HepG2 (cell line): Measurements from ENCODE around the gene PEX3. TPM values are rescaled to one million over a fixed set of nuclear protein-coding genes. Genes with fewer than 3 reads are reported as not detected.

Experiments used
- ATAC-seq: fragments of 200-7000 bp; cut with Tn5 transposase; 3 replicates; pipeline ENCODE4 v1.9.1; 2020; ENCODE audit warnings: mild to moderate bottlenecking, moderate library complexity
- BruUV-seq: library from RNA; stranded (reverse); fragments of 400-500 nt; replicated peaks from 2 replicates; lab custom pipeline; 2021; lab: Mats Ljungman, UMichigan
- CTCF ChIA-PET: fragments of 300-600 bp; formaldehyde crosslinking; extraction: SDS; loops from one replicate; lab custom pipeline; 2021; ENCODE audit warnings: low total read pairs, inconsistent platforms, low intra/inter-chr PET ratio; lab: Yijun Ruan, JAX
- POLR2A ChIA-PET: fragments of 350-600 bp; sonication (Branson Sonifier 250); formaldehyde crosslinking; loops from one replicate; lab custom pipeline; 2020; ENCODE audit warnings: antibody characterized with exemption, inconsistent platforms; lab: Yijun Ruan, JAX
- DNase-seq: peaks from one replicate; pipeline ENCODE4 v3.0.0-alpha.2; 2015; ENCODE audit warnings: low spot score
- FAIRE-seq: peaks from 3 replicates; lab custom pipeline; 2011; peaks lifted over from hg19 to GRCh38; lab: Jason Lieb, UNC
- H2AFZ ChIP-seq: one replicate; pipeline ENCODE4 v1.6.1; 2011; ENCODE audit warnings: low read length, inconsistent platforms
- H3K27ac ChIP-seq: fragments of 300-600 bp; 3 replicates; pipeline ENCODE4 v1.8.0; 2011; ENCODE audit warnings: mixed run types, mild to moderate bottlenecking, mixed read lengths, low read length, inconsistent platforms; ENCODE audit not compliant: insufficient read depth; ENCODE audit errors: extremely low read length
- H3K27me3 ChIP-seq, 2 experiments: fragments of 200-600 bp in 1 of 2; 2 replicates in 1 of 2; 3 replicates in 1 of 2; pipeline versions ENCODE4 v1.6.0 to v1.8.0; 2011; ENCODE audit warnings: low read length in 2 of 2, mild to moderate bottlenecking in 2 of 2, moderate library complexity in 2 of 2, inconsistent platforms in 1 of 2; ENCODE audit not compliant: insufficient read depth in 2 of 2, control insufficient read depth in 1 of 2
- H3K36me3 ChIP-seq, 2 experiments: fragments of 200-600 bp in 1 of 2; replicated peaks in 1 of 2; 2 replicates in 1 of 2; 3 replicates in 1 of 2; pipeline versions ENCODE4 v1.5.1 to v1.8.0; 2011; ENCODE audit warnings: low read length in 2 of 2, inconsistent platforms in 1 of 2; ENCODE audit not compliant: insufficient read depth in 2 of 2, control insufficient read depth in 1 of 2
- H3K4me1 ChIP-seq: 2 replicates; pipeline ENCODE4 v1.5.1; 2012; ENCODE audit warnings: low read length, inconsistent platforms; ENCODE audit not compliant: insufficient read depth
- H3K4me2 ChIP-seq: 2 replicates; pipeline ENCODE4 v1.6.0; 2011; ENCODE audit warnings: low read depth, low read length, inconsistent platforms
- H3K4me3 ChIP-seq, 3 experiments: fragments of 200-600 bp in 1 of 3; sonication (generic), shearing (Covaris generic) in 1 of 3; replicated peaks in 1 of 3; 2 replicates each; pipeline ENCODE4 v1.5.1; 2011 to 2016; ENCODE audit warnings: low read length in 3 of 3, inconsistent platforms in 2 of 3, low read depth in 2 of 3, mild to moderate bottlenecking in 2 of 3, control low read depth in 1 of 3, mixed read lengths in 1 of 3; ENCODE audit not compliant: insufficient read depth in 1 of 3
- H3K79me2 ChIP-seq: one replicate; pipeline ENCODE4 v1.6.1; 2011; ENCODE audit warnings: low read length, inconsistent platforms; ENCODE audit not compliant: insufficient read depth
- H3K9ac ChIP-seq: 2 replicates; pipeline ENCODE4 v1.6.0; 2011; ENCODE audit warnings: mild to moderate bottlenecking, low read depth, low read length, inconsistent platforms; ENCODE audit not compliant: insufficient read depth
- H3K9me3 ChIP-seq: 2 replicates; pipeline ENCODE4 v1.5.1; 2012; ENCODE audit warnings: mild to moderate bottlenecking, low read length
- H4K20me1 ChIP-seq: 2 replicates; pipeline ENCODE4 v1.6.0; 2011; ENCODE audit warnings: inconsistent platforms, mild to moderate bottlenecking, low read length, moderate library complexity; ENCODE audit not compliant: insufficient read depth
- CEBPB ChIP-seq: IDR thresholded peaks from 2 replicates; pipeline ENCODE4 v1.6.1; 2011; ENCODE audit warnings: low read depth, low read length, improper control_type of control experiment, borderline replicate concordance
- CEBPG ChIP-seq: IDR thresholded peaks from 2 replicates; pipeline ENCODE4 v1.6.1; 2016
- CREB1 ChIP-seq, 2 experiments: fragments of 450-650 bp in 1 of 2; IDR thresholded peaks; 2 replicates each; pipeline ENCODE4 v1.6.1; 2016 to 2017; ENCODE audit warnings: control low read depth in 1 of 2, mild to moderate bottlenecking in 1 of 2, missing compliant biosample characterization in 1 of 2, missing genetic modification characterization in 1 of 2
- GATAD2A ChIP-seq: IDR thresholded peaks from 2 replicates; pipeline ENCODE4 v1.6.1; 2016
- ZNF143 ChIP-seq: sonication (generic); formaldehyde crosslinking; IDR thresholded peaks from 2 replicates; pipeline ENCODE4 v1.4.0; 2020; ENCODE audit warnings: missing genetic modification reagents
- ZNF7 ChIP-seq: IDR thresholded peaks from 2 replicates; pipeline ENCODE4 v1.6.1; 2016; ENCODE audit warnings: missing biosample characterization, missing genetic modification reagents
- ZNF746 ChIP-seq: sonication (generic); formaldehyde crosslinking; IDR thresholded peaks from 2 replicates; pipeline ENCODE4 v1.8.0; 2022; ENCODE audit warnings: mild to moderate bottlenecking, missing genetic modification reagents
- WGBS: methylation state at CpG from one replicate; pipeline ENCODE4 v1.1.6; 2017; ENCODE audit warnings: low lambda C conversion rate; 5-methylcytosine and 5-hydroxymethylcytosine counted together
- in situ Hi-C: cut with HindIII; loops from 2 replicates; pipeline ENCODE4 v1.10.0; 2017; ENCODE audit warnings: low pct_unique_long_range_greater_than_20kb; ENCODE audit not compliant: extremely low pct_ligation_motif_present
- intact Hi-C: fragments of 100-400 bp; cut with micrococcal nuclease; formaldehyde crosslinking; loops from one replicate; pipeline ENCODE4 v1.10.0; 2022; ENCODE audit not compliant: unreplicated experiment
- polyA plus RNA-seq, 8 experiments: library from polyadenylated mRNA; depleted of rRNA in 3 of 8; stranded (reverse) in 7 of 8; unstranded in 1 of 8; fragments of >200 nt; fragmentation: Illumina TruSeq in 4 of 8; extraction: Trizol in 4 of 8; gene quantifications; 2 replicates each; pipeline versions ENCODE4 v1.2.1 to v1.2.3, GENCODE V29; 2011 to 2016; ENCODE audit warnings: low read depth in 4 of 8, missing spikeins in 1 of 8, mixed read lengths in 1 of 8; ENCODE audit not compliant: insufficient read depth in 1 of 8
- total RNA-seq, 5 experiments: library from RNA; depleted of rRNA; stranded (reverse); fragments of >200 nt; fragmentation: Illumina TruSeq; extraction: Trizol; gene quantifications; 2 replicates each; pipeline ENCODE4 v1.2.3, GENCODE V29; 2016; ENCODE audit warnings: low read depth in 1 of 5
- TF ChIP-seq, protein P1 (sequence below): sonication (generic); formaldehyde crosslinking; IDR thresholded peaks from 2 replicates; pipeline ENCODE4 v1.4.0; 2020; ENCODE audit warnings: missing genetic modification reagents

Gene PEX3
- total and polyA plus RNA-seq, 2 of the 13 experiments (the other 11 are each of a cell fraction or from before 2014, with no cell fraction given), result 30.9 to 40.8 TPM

DNA sequence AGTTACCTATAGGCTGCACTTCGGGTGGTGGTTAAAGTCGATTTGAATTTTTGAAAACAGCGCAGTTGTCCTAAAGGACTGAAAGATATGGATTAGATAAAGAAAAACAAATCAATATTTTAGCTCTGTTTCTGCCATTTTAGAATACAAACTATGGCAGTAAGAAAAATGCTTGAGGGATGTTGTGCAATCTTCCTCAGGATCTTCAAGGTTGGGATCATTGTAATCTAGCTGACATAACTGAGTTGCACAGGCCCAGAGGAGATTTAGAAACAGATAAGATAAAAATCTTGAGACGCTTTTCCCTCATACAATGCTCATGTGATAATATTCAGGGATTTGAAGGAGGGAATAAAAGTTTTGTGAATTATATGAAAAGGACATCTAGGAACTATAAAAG is 926 bp downstream of the PEX3 start:
- CTCF ChIA-PET, result no interaction called here
- Histone ChIP-seq H3K9me3 (no peaks in the 10 kb centered on the region), H3K4me1 (peaks cover 35% of the 10 kb centered on the region), H3K4me3 (peak overlapping the region; percentile 73 to 96 (median 92)), H4K20me1 (no peaks in the 10 kb centered on the region), H2AFZ (peak overlapping the region; percentile 34), H3K27me3 (no peaks in the 10 kb centered on the region; a peak in 2 of 5 replicates), H3K9ac (peak overlapping the region; percentile 93), H3K36me3 (peaks cover 0 to 2% of the 10 kb centered on the region in 2 experiments; a peak in 3 of 5 replicates), H3K27ac (peak overlapping the region; percentile 86), H3K4me2 (peak overlapping the region; percentile 75), H3K79me2 (peaks cover 59% of the 10 kb centered on the region)
- in situ Hi-C loops, result no loop called here
- POLR2A ChIA-PET, result interaction anchor here (1.0 to 1.2 kb wide), 2 partner anchors 21 to 54 kb away, joined by 3 to 4 read pairs; no protein-coding TSS in a partner anchor
- TF ChIP-seq CEBPG (CRISPR knock-in tag), result peak; percentile 67
- TF ChIP-seq CEBPB, result peak; percentile 90
- no peak for TF ChIP-seq CREB1 (IDR thresholded peaks at IDR 0.05)
- TF ChIP-seq CREB1 (CRISPR knock-in tag; IDR thresholded peaks at IDR 0.05), result 0 out of 2 replicates have a peak, but pooled peaks have one; percentile 23
- no peak for TF ChIP-seq ZNF143 (CRISPR knock-in tag)
- TF ChIP-seq, protein P1, sequence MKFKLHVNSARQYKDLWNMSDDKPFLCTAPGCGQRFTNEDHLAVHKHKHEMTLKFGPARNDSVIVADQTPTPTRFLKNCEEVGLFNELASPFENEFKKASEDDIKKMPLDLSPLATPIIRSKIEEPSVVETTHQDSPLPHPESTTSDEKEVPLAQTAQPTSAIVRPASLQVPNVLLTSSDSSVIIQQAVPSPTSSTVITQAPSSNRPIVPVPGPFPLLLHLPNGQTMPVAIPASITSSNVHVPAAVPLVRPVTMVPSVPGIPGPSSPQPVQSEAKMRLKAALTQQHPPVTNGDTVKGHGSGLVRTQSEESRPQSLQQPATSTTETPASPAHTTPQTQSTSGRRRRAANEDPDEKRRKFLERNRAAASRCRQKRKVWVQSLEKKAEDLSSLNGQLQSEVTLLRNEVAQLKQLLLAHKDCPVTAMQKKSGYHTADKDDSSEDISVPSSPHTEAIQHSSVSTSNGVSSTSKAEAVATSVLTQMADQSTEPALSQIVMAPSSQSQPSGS (CRISPR knock-in tag), result 0 out of 2 replicates have a peak, but pooled peaks have one; percentile 18
- TF ChIP-seq ZNF7, result 0 out of 2 replicates have a peak, but pooled peaks have one; percentile 1
- TF ChIP-seq GATAD2A (CRISPR knock-in tag), result peak; percentile 12; the same call in 1 of the 2 replicates
- no peak for TF ChIP-seq ZNF746
- FAIRE-seq (no peak), DNase-seq (no peak), ATAC-seq (no peak)
- intact Hi-C loops, result loop anchor here (2.0 kb wide), 1 partner anchor 59 kb away; the partner anchor contains the start of gene FUCA2
- 10% methylated on average over 4 of the region's 4 CpGs for WGBS
- BruUV-seq, result no TSS peak
